GM23248 (cell line): Measurements from ENCODE around the gene ZNF35. TPM values are rescaled to one million over a fixed set of nuclear protein-coding genes. Genes with fewer than 3 reads are reported as not detected.
"Not testable (repeated sequence)": the region's sequence is repeated elsewhere in the genome, so short reads cannot be mapped to it uniquely, and the experiment has no call there.

Experiments
- DNase-seq: peaks from one replicate; pipeline ENCODE4 v3.0.0-alpha.2; 2015
- H2AFZ ChIP-seq: fragments of 200-600 bp; sonication (generic); 2 replicates; pipeline ENCODE4 v1.6.1; 2016; ENCODE audit warnings: antibody characterized with exemption
- H3F3A ChIP-seq: fragments of 200-600 bp; sonication (generic); 2 replicates; pipeline ENCODE4 v1.6.1; 2016; ENCODE audit warnings: mild to moderate bottlenecking, antibody characterized with exemption, mixed run types; ENCODE audit not compliant: insufficient read depth
- H3K27ac ChIP-seq: fragments of 200-600 bp; sonication (generic); 2 replicates; pipeline ENCODE4 v1.5.1; 2016; ENCODE audit warnings: mild to moderate bottlenecking
- H3K27me3 ChIP-seq: fragments of 200-600 bp; sonication (generic); replicated peaks from 2 replicates; pipeline ENCODE4 v1.6.1; 2016; ENCODE audit warnings: mild to moderate bottlenecking; ENCODE audit not compliant: insufficient read depth
- H3K36me3 ChIP-seq: fragments of 200-600 bp; sonication (generic); 2 replicates; pipeline ENCODE4 v1.6.1; 2016; ENCODE audit warnings: low read depth, mild to moderate bottlenecking
- H3K4me1 ChIP-seq: fragments of 200-600 bp; sonication (generic); 2 replicates; pipeline ENCODE4 v1.6.1; 2016; ENCODE audit warnings: mild to moderate bottlenecking; ENCODE audit not compliant: insufficient read depth
- H3K4me2 ChIP-seq: fragments of 200-600 bp; sonication (generic); one replicate; pipeline ENCODE4 v1.6.1; 2016; ENCODE audit warnings: mild to moderate bottlenecking; ENCODE audit not compliant: unreplicated experiment
- H3K4me3 ChIP-seq: fragments of 200-600 bp; sonication (generic); 2 replicates; pipeline ENCODE4 v1.5.1; 2016; ENCODE audit warnings: mild to moderate bottlenecking
- H3K79me2 ChIP-seq: fragments of 200-600 bp; sonication (generic); 2 replicates; pipeline ENCODE4 v1.6.1; 2016; ENCODE audit warnings: mild to moderate bottlenecking; ENCODE audit not compliant: insufficient read depth
- H3K9ac ChIP-seq: fragments of 200-600 bp; sonication (generic); 2 replicates; pipeline ENCODE4 v1.6.1; 2016; ENCODE audit warnings: mild to moderate bottlenecking
- H3K9me2 ChIP-seq: fragments of 200-600 bp; sonication (generic); 2 replicates; pipeline ENCODE4 v1.6.1; 2016; ENCODE audit warnings: mixed run types, mild to moderate bottlenecking, moderate library complexity; ENCODE audit not compliant: insufficient read depth
- H3K9me3 ChIP-seq: fragments of 200-600 bp; sonication (generic); one replicate; pipeline ENCODE4 v1.6.1; 2017; ENCODE audit warnings: low read depth
- H4K20me1 ChIP-seq: fragments of 200-600 bp; sonication (generic); 2 replicates; pipeline ENCODE4 v1.6.0; 2016; ENCODE audit not compliant: insufficient read depth
- EZH2 ChIP-seq: fragments of 200-600 bp; sonication (generic); IDR thresholded peaks from 2 replicates; pipeline ENCODE4 v1.6.1; 2018; ENCODE audit warnings: antibody characterized with exemption, mild to moderate bottlenecking; ENCODE audit not compliant: insufficient read depth, poor library complexity, severe bottlenecking
- EZH2phosphoT487 ChIP-seq: fragments of 200-600 bp; sonication (generic); IDR thresholded peaks from 2 replicates; pipeline ENCODE4 v1.6.1; 2018; ENCODE audit warnings: antibody characterized with exemption, moderate library complexity, mild to moderate bottlenecking, low read depth; ENCODE audit not compliant: insufficient read depth
- WGBS, 2 experiments: methylation state at CpG; one replicate each; pipeline ENCODE4 v1.1.6; 2015 to 2017; ENCODE audit warnings: low lambda C conversion rate in 2 of 2, low coverage in 1 of 2; ENCODE audit errors: missing lambda C conversion rate in 2 of 2; 5-methylcytosine and 5-hydroxymethylcytosine counted together
- in situ Hi-C: fragments of 300-500 bp; cut with MboI; formaldehyde crosslinking; loops from 2 replicates; pipeline ENCODE4 v1.15.0; 2020
- polyA plus RNA-seq: library from polyadenylated mRNA; unstranded; fragments of >200 nt; fragmentation: Nextera tagmentation; extraction: Ambion mirVana; gene quantifications from 2 replicates; pipeline ENCODE4 v1.2.1, GENCODE V29; 2016
- total RNA-seq: library from RNA; depleted of rRNA; stranded (reverse); fragments of >200 nt; shearing (Covaris generic); gene quantifications from 2 replicates; pipeline ENCODE4 v1.2.3, GENCODE V29; 2014

ZNF35 gene
- total and polyA plus RNA-seq, 2 experiments from 2014 or later = 4.3 to 7.3 TPM

- no peak for TF ChIP-seq EZH2
- TF ChIP-seq EZH2phosphoT487 = no peak
- Histone ChIP-seq H3K4me1 (no peaks in the 10 kb centered on the region), H2AFZ (no peak overlapping the region), H3K79me2 (peaks cover 17% of the 10 kb centered on the region; the same call in 1 of the 2 replicates), H3K4me3 (no peak overlapping the region), H3K27me3 (no peaks in the 10 kb centered on the region), H3K9me2 (no peaks in the 10 kb centered on the region), H3K36me3 (peaks cover 40% of the 10 kb centered on the region), H3F3A (peaks cover under 1% of the 10 kb centered on the region), H3K4me2 (no peak overlapping the region), H3K27ac (no peak overlapping the region), H3K9me3 (no peaks in the 10 kb centered on the region), H3K9ac (no peak overlapping the region), H4K20me1 (no peaks in the 10 kb centered on the region)
- in situ Hi-C loops = no loop called here
- 93 to 98% methylated on average over 2 of the region's 2 CpGs for WGBS, 2 experiments
- no peak for DNase-seq
These were observed 12.7 kb downstream of the ZNF35 start for GRCh38 chr3:44661189-44661588.

- 0 out of 2 replicates have a peak, but pooled peaks cover 7% of the 10 kb centered on the region for H3K79me2 ChIP-seq
- H3K27ac ChIP-seq = no peak overlapping the region
- no peaks in the 10 kb centered on the region for H4K20me1 ChIP-seq
- H3K36me3 ChIP-seq = peaks cover 10% of the 10 kb centered on the region
- in situ Hi-C loops = no loop called here
- no peak overlapping the region for H2AFZ ChIP-seq
- no peak for TF ChIP-seq EZH2
- TF ChIP-seq EZH2phosphoT487 = no peak
- no peak overlapping the region for H3K4me2 ChIP-seq
- DNase-seq = no peak
- H3K4me3 ChIP-seq = no peak overlapping the region
- H3K4me1 ChIP-seq = no peaks in the 10 kb centered on the region
- no peak overlapping the region for H3K9ac ChIP-seq
- H3F3A ChIP-seq = peaks cover 14% of the 10 kb centered on the region
- 93 to 98% methylated on average over 3 of the region's 3 CpGs for WGBS, 2 experiments
- no peaks in the 10 kb centered on the region for H3K9me3 ChIP-seq
- no peaks in the 10 kb centered on the region for H3K9me2 ChIP-seq
- no peaks in the 10 kb centered on the region for H3K27me3 ChIP-seq
These were observed 16.6 kb downstream of the ZNF35 start for GRCh38 chr3:44665173-44665572.

DNA sequence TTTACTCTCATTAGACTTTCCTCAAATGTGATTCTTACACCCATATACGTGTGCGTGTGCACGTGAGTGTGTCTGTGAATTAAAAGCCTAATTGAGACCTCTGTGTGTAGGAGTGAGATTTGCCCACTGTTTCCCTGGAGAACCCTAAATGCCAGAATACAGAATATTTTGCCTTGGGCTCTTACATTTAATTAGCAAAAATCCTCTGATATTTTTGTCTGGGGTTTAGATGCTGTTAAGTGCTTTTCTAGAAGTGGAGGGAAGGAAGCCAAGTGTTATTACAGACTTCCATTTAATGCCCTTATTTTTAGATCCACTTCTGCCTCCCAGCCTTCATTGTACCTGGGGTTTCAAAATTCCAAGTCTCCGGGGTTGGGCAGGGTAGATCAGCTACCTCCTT, 17.8 kb downstream of the ZNF35 start:
- H3K4me2 ChIP-seq = no peak overlapping the region
- H3K36me3 ChIP-seq = no peaks in the 10 kb centered on the region; the same call in 1 of the 2 replicates
- no peak for DNase-seq
- TF ChIP-seq EZH2phosphoT487 (no peak), EZH2 (no peak)
- H3K27ac ChIP-seq = no peak overlapping the region
- H3K9me3 ChIP-seq = no peaks in the 10 kb centered on the region
- H3K9ac ChIP-seq = no peak overlapping the region
- H4K20me1 ChIP-seq = no peaks in the 10 kb centered on the region
- H3K27me3 ChIP-seq = no peaks in the 10 kb centered on the region
- 96 to 97% methylated on average over 4 of the region's 4 CpGs for WGBS, 2 experiments
- no peak overlapping the region for H3K4me3 ChIP-seq
- H3F3A ChIP-seq = peaks cover 14% of the 10 kb centered on the region
- in situ Hi-C loops = no loop called here
- H3K79me2 ChIP-seq = 0 out of 2 replicates have a peak, but pooled peaks cover 2% of the 10 kb centered on the region
- H3K9me2 ChIP-seq = no peaks in the 10 kb centered on the region
- H2AFZ ChIP-seq = no peak overlapping the region
- H3K4me1 ChIP-seq = no peaks in the 10 kb centered on the region

DNA sequence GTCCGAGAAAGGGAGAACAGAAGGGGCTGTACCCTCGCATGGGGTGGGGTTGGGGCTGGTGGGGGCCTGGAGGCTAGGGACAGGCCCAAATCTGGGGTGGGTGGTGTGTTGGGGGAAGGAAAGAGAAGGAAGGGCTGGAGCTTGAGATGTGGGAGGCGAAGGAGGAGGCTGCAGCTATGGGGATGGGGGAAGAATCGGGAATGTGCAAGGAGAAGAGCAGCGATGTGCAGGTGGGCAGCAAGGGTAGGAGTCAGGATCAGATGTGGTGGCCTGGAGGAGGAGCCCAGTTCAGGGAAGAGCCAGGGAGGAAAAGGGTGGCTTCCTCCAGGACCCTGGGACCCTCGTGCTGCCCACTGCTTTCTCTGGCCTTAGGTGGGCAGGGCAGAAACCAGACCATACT, 21.2 kb downstream of the ZNF35 start:
- Histone ChIP-seq H3K4me3 (no peak overlapping the region), H3K9me2 (no peaks in the 10 kb centered on the region), H3K79me2 (no peaks in the 10 kb centered on the region), H3K9ac (no peak overlapping the region), H3F3A (peaks cover 14% of the 10 kb centered on the region), H2AFZ (no peak overlapping the region), H3K9me3 (no peaks in the 10 kb centered on the region), H4K20me1 (no peaks in the 10 kb centered on the region), H3K27me3 (no peaks in the 10 kb centered on the region), H3K27ac (no peak overlapping the region), H3K4me2 (no peak overlapping the region), H3K4me1 (no peaks in the 10 kb centered on the region), H3K36me3 (no peaks in the 10 kb centered on the region)
- 67 to 79% methylated on average over 3 to 6 of the region's 6 CpGs for WGBS, 2 experiments
- DNase-seq = no peak
- in situ Hi-C loops = no loop called here
- no peak for TF ChIP-seq EZH2phosphoT487

DNA sequence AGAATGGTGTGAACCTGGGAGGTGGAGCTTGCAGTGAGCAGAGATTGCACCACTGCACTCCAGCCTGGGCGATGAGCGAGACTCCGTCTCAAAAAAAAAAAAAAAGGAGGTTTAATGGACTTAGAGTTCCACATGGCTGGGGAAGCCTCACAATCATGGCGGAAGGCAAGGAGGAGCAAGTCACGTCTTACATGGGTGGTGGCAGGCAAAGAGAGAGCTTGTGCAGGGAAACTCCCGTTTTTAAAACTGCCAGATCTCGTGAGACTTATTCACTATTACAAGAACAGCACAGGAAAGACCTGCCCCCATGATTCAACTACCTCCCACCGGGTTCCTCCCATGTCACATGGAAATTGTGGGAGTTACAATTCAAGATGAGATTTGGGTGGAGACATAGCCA, 24.9 kb downstream of the ZNF35 start:
- in situ Hi-C loops, H3K27ac ChIP-seq, H3K9me3 ChIP-seq, H3K4me1 ChIP-seq, H3K9ac ChIP-seq, H3K27me3 ChIP-seq, H3K9me2 ChIP-seq, H2AFZ ChIP-seq, H3K4me2 ChIP-seq, H3K36me3 ChIP-seq, H4K20me1 ChIP-seq, H3K4me3 ChIP-seq, H3F3A ChIP-seq, H3K79me2 ChIP-seq, DNase-seq: not testable (repeated sequence)
- 89 to 91% methylated on average over 8 of the region's 8 CpGs for WGBS, 2 experiments
